Stimulated activated CD8-positive, alpha-beta memory T cell treated with anti-CD3 and anti-CD28 coated beads, Interleukin-12 subunit alpha, Interleukin-12 subunit beta, amount 100 ng/mL, for 1 hour (primary cell): ENCODE measurements around the gene NSMF.
"Not testable (repeated sequence)": the region's sequence is repeated elsewhere in the genome, so short reads cannot be mapped to it uniquely, and the experiment has no call there.

Source experiments
- DNase-seq: peaks from one replicate; pipeline ENCODE4 v3.0.0-alpha.2; 2020; ENCODE audit warnings: low read depth

The NSMF gene

GRCh38 chr9:137458194-137459151 lies 661 bp downstream of the NSMF start:
- DNase-seq, result no peak

- no peak for DNase-seq
Observed at GRCh38 chr9:137457406-137458193, 1.5 kb downstream of the NSMF start.

- no peak for DNase-seq
Observed at GRCh38 chr9:137456864-137457405, 2.2 kb downstream of the NSMF start.

GRCh38 chr9:137456061-137456863 lies 2.9 kb downstream of the NSMF start:
- DNase-seq, result no peak

- no peak for DNase-seq
Observed at GRCh38 chr9:137455359-137455991, 3.7 kb downstream of the NSMF start.

GRCh38 chr9:137454597-137455358 lies 4.4 kb downstream of the NSMF start:
- no peak for DNase-seq

- no peak for DNase-seq
Observed at GRCh38 chr9:137454145-137454596, 5.0 kb downstream of the NSMF start.

- no peak for DNase-seq
Observed at GRCh38 chr9:137453643-137454081, 5.5 kb downstream of the NSMF start.

- no peak for DNase-seq
Observed at GRCh38 chr9:137452761-137453642, 6.1 kb downstream of the NSMF start.

GRCh38 chr9:137452006-137452760 lies 7.0 kb downstream of the NSMF start:
- DNase-seq, result no peak

- DNase-seq, result not testable (repeated sequence)
Observed at GRCh38 chr9:137451264-137452005, 7.7 kb downstream of the NSMF start.

GRCh38 chr9:137450539-137451222 lies 8.5 kb downstream of the NSMF start:
- DNase-seq, result peak; percentile 20

GRCh38 chr9:137449931-137450538 lies 9.1 kb downstream of the NSMF start:
- peak; percentile 46 for DNase-seq

GRCh38 chr9:137449081-137449844 lies 9.9 kb downstream of the NSMF start:
- no peak for DNase-seq

- no peak for DNase-seq
Observed at GRCh38 chr9:137448602-137448962, 10.6 kb downstream of the NSMF start.
